Measurements from ENCODE around the gene DNAH3.
"Not testable (repeated sequence)": the region's sequence is repeated elsewhere in the genome, so short reads cannot be mapped to it uniquely, and the experiment has no call there.

The DNAH3 gene

DNA sequence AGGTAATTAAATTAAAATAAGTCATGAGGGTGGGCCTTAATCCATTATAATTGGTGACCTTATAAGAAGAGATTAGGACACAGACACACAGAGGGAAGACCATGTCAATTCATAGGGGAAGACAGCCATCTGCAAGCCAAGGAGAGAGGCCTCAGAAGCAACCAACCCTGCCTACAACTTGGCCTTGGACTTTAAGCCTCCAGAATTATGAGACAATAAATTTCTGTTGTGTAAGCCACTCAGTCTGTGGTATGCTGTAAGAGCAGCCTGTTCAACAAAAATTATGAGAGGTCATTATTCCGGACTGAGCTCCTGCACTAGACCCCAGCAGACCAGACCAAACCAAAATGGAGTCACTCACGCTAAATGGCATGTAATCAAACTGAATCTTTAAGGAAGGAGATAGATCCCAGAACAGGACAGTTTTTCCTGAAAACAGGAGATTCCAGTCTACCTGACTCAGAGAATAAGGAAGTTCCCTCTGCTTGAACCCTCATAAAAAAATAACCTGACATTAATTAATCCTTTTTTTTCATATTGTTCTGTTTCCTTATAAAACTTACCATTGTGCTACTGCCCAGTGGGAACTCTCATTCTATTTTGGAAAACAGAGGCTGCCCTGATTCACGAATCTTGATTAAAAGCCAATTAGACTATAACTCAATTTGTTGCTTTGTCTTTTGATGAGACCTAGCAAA lies 74.3 kb downstream of the DNAH3 start:
- Mint-ChIP-seq H3K27me3 (peaks cover 3% of the 10 kb centered on the region), H3K4me1 (ENCODE audit: low read depth) (no peaks in the 10 kb centered on the region), H3K36me3 (ENCODE audit: low read depth) (no peaks in the 10 kb centered on the region), H3K9me3 (no peaks in the 10 kb centered on the region), H3K4me3 (no peak overlapping the region), H3K27ac (no peak overlapping the region)

DNA sequence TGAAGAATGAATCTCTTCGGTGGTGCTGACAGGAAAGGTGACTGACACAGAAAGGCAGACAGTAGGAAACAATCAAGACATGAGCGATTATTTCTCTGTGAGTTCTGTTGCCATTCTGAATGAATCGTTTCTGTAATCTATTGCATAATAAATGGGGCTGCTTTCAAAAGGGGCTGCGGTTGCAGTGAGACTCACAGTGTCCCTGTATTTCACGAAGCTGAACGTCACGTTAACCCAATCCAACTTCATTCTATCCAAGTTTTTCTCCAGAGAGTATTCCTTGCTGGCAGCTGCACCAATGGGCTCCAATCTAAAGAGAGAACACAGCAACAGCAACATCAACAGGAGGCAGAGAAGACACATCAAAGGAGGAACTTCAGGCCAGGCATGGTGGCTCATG lies 75.4 kb downstream of the DNAH3 start:
- H3K27ac Mint-ChIP-seq, result no peak overlapping the region

DNA sequence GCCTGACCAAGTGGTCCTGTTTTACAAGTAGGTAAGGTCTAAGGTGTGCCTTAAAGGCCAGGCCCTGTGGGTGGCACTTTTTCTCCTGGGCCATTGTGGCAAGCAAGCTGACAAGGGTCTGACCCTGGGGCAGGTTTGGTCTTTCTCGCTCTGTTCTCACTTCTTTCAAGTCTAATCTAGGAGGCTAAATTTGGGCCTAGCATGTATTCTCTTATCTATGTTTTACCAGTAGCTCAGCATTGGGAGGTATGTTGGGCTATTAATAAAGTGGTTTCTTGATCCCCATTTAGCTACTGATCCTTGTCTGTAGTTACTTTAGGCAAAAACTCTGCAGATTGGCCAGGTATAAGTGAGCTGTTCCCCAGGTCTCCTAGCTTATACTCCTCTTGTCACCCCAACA lies 77.7 kb downstream of the DNAH3 start:
- Mint-ChIP-seq H3K4me3 (no peak overlapping the region), H3K9me3 (no peaks in the 10 kb centered on the region), H3K27me3 (peaks cover 8% of the 10 kb centered on the region)

More for the DNA sequence above, 75.4 kb downstream of the DNAH3 start:
- no peaks in the 10 kb centered on the region for H3K4me1 Mint-ChIP-seq (ENCODE audit: low read depth)
- no peak overlapping the region for H3K4me3 Mint-ChIP-seq
- H3K36me3 Mint-ChIP-seq (ENCODE audit: low read depth), result no peaks in the 10 kb centered on the region
- H3K9me3 Mint-ChIP-seq, result no peaks in the 10 kb centered on the region
- H3K27me3 Mint-ChIP-seq, result peaks cover 3% of the 10 kb centered on the region

GRCh38 chr16:21071741-21072140 lies 78.9 kb downstream of the DNAH3 start:
- Mint-ChIP-seq H3K27me3 (peaks cover 8% of the 10 kb centered on the region), H3K36me3 (ENCODE audit: low read depth) (no peaks in the 10 kb centered on the region), H3K27ac (no peak overlapping the region), H3K9me3 (no peaks in the 10 kb centered on the region), H3K4me1 (ENCODE audit: low read depth) (no peaks in the 10 kb centered on the region), H3K4me3 (no peak overlapping the region)

More for the DNA sequence above, 77.7 kb downstream of the DNAH3 start:
- H3K4me1 Mint-ChIP-seq (ENCODE audit: low read depth), result no peaks in the 10 kb centered on the region
- no peak overlapping the region for H3K27ac Mint-ChIP-seq
- H3K36me3 Mint-ChIP-seq (ENCODE audit: low read depth), result no peaks in the 10 kb centered on the region

- Mint-ChIP-seq H3K4me3 (no peak overlapping the region), H3K27ac (no peak overlapping the region), H3K36me3 (ENCODE audit: low read depth) (no peaks in the 10 kb centered on the region), H3K4me1 (ENCODE audit: low read depth) (no peaks in the 10 kb centered on the region), H3K27me3 (peaks cover 8% of the 10 kb centered on the region), H3K9me3 (no peaks in the 10 kb centered on the region)
Observed at GRCh38 chr16:21070564-21070963, 80.1 kb downstream of the DNAH3 start.

DNA sequence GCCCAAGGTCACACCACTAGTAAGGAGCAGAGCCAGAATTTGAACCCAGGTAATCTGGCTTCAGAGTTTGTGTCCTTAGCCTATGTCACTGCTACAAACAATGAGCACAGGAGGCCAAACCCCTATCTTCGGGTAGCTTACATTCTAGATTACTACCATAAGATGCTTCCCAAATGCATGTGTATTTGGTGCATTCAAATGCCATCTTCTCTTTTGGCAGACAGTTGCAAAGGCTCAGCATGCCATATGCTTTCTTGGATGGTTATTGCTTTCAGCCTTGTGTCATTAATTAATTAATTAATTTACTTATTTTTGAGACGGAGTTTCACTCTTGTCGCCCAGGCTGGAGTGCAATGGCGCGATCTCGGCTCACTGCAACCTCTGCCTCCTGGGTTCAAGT lies 80.7 kb downstream of the DNAH3 start:
- Mint-ChIP-seq H3K9me3 (no peaks in the 10 kb centered on the region), H3K27ac (no peak overlapping the region), H3K27me3 (peaks cover 8% of the 10 kb centered on the region), H3K4me1 (ENCODE audit: low read depth) (no peaks in the 10 kb centered on the region), H3K36me3 (ENCODE audit: low read depth) (no peaks in the 10 kb centered on the region), H3K4me3 (no peak overlapping the region)

DNA sequence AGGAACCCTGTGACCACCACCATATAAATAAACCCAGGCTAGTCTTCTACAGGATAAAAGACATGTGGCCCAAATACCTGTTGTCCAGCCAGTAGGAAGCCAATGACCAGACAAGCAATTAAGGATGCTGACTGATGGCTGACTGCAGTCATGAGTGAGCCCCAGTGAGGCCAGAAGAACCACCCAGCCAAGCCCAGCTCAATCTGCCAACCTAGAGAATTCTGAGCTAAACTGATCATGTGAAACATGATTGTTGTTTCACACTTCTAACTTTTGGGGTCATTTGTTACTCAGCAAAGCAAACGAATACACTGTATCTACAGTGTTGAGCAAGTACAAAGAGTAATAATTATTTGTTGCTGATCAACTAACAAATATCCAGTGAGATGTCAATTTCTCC lies 86.4 kb downstream of the DNAH3 start:
- Mint-ChIP-seq H3K4me1 (ENCODE audit: low read depth) (no peaks in the 10 kb centered on the region), H3K27ac (no peak overlapping the region), H3K9me3 (no peaks in the 10 kb centered on the region), H3K27me3 (no peaks in the 10 kb centered on the region), H3K4me3 (no peak overlapping the region), H3K36me3 (ENCODE audit: low read depth) (no peaks in the 10 kb centered on the region)

DNA sequence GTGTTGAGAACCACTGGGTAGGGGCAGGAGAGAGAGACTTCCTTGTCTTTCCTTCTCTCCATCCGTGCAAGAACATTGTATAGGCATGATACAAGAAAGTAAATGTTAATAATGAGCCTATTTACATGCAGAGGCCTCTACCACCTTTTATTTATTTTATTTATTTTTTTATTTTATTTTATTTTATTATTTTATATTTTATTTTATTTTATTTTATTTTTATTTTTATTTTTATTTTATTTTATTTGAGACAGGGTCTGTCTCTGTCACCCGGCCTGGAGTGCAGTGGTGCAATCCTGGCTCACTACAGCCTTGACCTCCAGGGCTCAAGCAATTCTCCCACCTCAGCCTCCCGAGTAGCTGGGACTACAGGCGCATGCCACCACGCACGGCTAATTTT lies 87.3 kb downstream of the DNAH3 start:
- not testable (repeated sequence) for H3K4me1 Mint-ChIP-seq (ENCODE audit: low read depth); H3K9me3 Mint-ChIP-seq; H3K27ac Mint-ChIP-seq; H3K27me3 Mint-ChIP-seq; H3K36me3 Mint-ChIP-seq (ENCODE audit: low read depth); H3K4me3 Mint-ChIP-seq

DNA sequence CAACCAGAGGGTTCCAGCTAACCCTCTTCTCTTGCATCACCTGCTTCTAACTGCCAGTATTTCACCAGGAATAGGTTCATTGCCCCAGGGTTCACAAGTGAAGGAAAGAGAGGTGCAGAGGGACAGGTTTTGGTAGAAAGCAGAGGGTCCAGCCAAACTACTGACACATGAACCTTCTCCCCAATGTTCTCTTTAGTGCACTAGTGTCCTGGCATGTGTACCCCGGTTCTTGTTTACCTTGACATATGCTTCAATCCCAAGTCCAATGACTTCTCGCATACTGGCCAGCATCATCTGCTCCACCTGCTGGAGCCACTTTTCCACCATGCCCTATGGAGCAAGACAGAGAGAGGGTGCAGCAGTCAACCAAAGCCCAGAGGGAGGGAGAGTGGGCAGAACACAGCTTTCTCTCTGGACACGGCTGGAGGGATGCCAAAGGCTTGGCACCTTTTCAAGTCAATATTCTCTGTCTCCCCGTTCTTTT lies 90.6 kb downstream of the DNAH3 start:
- H3K27ac Mint-ChIP-seq, result no peak overlapping the region
- H3K4me1 Mint-ChIP-seq (ENCODE audit: low read depth), result no peaks in the 10 kb centered on the region
- peaks cover 10% of the 10 kb centered on the region for H3K27me3 Mint-ChIP-seq
- no peaks in the 10 kb centered on the region for H3K9me3 Mint-ChIP-seq
- H3K36me3 Mint-ChIP-seq (ENCODE audit: low read depth), result no peaks in the 10 kb centered on the region
- no peak overlapping the region for H3K4me3 Mint-ChIP-seq

GRCh38 chr16:21057875-21058274 lies 92.8 kb downstream of the DNAH3 start:
- H3K27ac Mint-ChIP-seq, result no peak overlapping the region
- H3K27me3 Mint-ChIP-seq, result peaks cover 15% of the 10 kb centered on the region
- no peaks in the 10 kb centered on the region for H3K4me1 Mint-ChIP-seq (ENCODE audit: low read depth)
- H3K36me3 Mint-ChIP-seq (ENCODE audit: low read depth), result no peaks in the 10 kb centered on the region
- no peak overlapping the region for H3K4me3 Mint-ChIP-seq
- H3K9me3 Mint-ChIP-seq, result no peaks in the 10 kb centered on the region

- H3K4me1 Mint-ChIP-seq (ENCODE audit: low read depth), result no peaks in the 10 kb centered on the region
- peaks cover 21% of the 10 kb centered on the region for H3K27me3 Mint-ChIP-seq
- H3K9me3 Mint-ChIP-seq, result no peaks in the 10 kb centered on the region
- H3K4me3 Mint-ChIP-seq, result no peak overlapping the region
- no peaks in the 10 kb centered on the region for H3K36me3 Mint-ChIP-seq (ENCODE audit: low read depth)
- no peak overlapping the region for H3K27ac Mint-ChIP-seq
Observed at GRCh38 chr16:21056396-21056795, 94.2 kb downstream of the DNAH3 start.

- not testable (repeated sequence) for H3K4me1 Mint-ChIP-seq (ENCODE audit: low read depth); H3K9me3 Mint-ChIP-seq; H3K36me3 Mint-ChIP-seq (ENCODE audit: low read depth); H3K4me3 Mint-ChIP-seq; H3K27ac Mint-ChIP-seq
- peaks cover 24% of the 10 kb centered on the region for H3K27me3 Mint-ChIP-seq
Observed at GRCh38 chr16:21055738-21056137, 94.9 kb downstream of the DNAH3 start.

DNA sequence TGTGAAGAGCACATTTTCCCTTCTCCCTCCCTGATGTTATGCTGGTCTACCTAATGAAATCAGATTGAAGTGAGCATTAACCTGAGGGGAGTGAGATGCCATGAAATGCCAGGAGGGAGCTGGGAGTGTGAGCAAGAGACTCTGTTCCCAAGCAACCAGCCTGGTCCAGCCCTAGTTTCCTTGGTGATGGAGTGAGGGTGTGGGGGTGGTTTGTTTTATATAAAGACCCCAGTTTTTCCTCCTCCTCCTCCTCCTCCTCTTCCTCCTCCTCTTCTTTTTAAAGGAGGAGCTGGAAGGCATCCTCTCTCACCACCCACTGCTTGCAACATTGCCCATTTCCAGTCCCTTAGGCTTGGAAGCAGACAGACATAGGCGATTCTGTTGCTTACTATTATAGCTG lies 97.1 kb downstream of the DNAH3 start:
- Mint-ChIP-seq H3K27me3 (peaks cover 29% of the 10 kb centered on the region), H3K36me3 (ENCODE audit: low read depth) (no peaks in the 10 kb centered on the region), H3K4me1 (ENCODE audit: low read depth) (no peaks in the 10 kb centered on the region), H3K4me3 (no peak overlapping the region), H3K9me3 (no peaks in the 10 kb centered on the region), H3K27ac (no peak overlapping the region)

GRCh38 chr16:21048091-21048912 lies 102.3 kb downstream of the DNAH3 start:
- peaks cover 16% of the 10 kb centered on the region for H3K27me3 Mint-ChIP-seq
- H3K4me3 Mint-ChIP-seq; H3K9me3 Mint-ChIP-seq; H3K4me1 Mint-ChIP-seq (ENCODE audit: low read depth); H3K27ac Mint-ChIP-seq; H3K36me3 Mint-ChIP-seq (ENCODE audit: low read depth): not testable (repeated sequence)

DNA sequence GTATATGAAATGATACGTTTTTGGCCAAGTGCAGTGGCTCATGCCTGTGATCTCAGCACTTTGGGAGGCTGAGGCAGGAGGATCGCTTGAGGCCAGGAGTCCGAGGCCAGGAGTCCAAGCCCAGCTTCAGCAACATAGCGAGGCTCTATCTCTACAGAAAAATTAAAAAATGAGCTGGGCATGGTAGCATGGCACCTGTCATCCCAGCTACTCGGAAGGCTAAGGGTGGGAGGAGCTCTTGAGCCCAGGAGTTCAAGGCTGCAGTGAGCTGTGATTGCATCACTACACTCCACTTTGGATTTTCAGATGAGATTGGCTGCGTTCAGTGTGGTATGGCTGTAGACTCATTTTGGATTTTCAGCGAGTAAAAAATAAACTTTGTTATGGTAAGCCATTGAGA lies 112.4 kb downstream of the DNAH3 start:
- H3K4me1 Mint-ChIP-seq (ENCODE audit: low read depth), result no peaks in the 10 kb centered on the region
- no peaks in the 10 kb centered on the region for H3K9me3 Mint-ChIP-seq
- no peak overlapping the region for H3K4me3 Mint-ChIP-seq
- no peak overlapping the region for H3K27ac Mint-ChIP-seq
- H3K36me3 Mint-ChIP-seq (ENCODE audit: low read depth), result no peaks in the 10 kb centered on the region
- peaks cover 4% of the 10 kb centered on the region for H3K27me3 Mint-ChIP-seq

Measured in stimulated activated naive CD8-positive, alpha-beta T cell treated with anti-CD3 and anti-CD28 coated beads, Interleukin-15, Interleukin-2, amounts not matched to agents 100 ng/mL and 50 ng/mL, for 24 hours (primary cell).